Fibroblast of villous mesenchyme (primary cell): ENCODE data around the gene TLL2. TPM values are rescaled to one million over a fixed set of nuclear protein-coding genes. Genes with fewer than 3 reads are reported as not detected.

Experiments
- DNase-seq: peaks from one replicate; pipeline ENCODE4 v3.0.0-alpha.2; 2010; ENCODE audit warnings: low read depth
- H3K4me3 ChIP-seq: 2 replicates; pipeline ENCODE4 v1.5.1; 2011; ENCODE audit warnings: low read depth, mild to moderate bottlenecking, low read length
- total RNA-seq: library from RNA; depleted of rRNA; stranded (reverse); fragments of >200 nt; gene quantifications from 2 replicates; pipeline ENCODE4 v1.2.3, GENCODE V29; 2012
- TF ChIP-seq, protein P1 (sequence below): IDR thresholded peaks from 2 replicates; pipeline ENCODE4 v1.5.1; 2012; ENCODE audit warnings: low read depth, mild to moderate bottlenecking, low read length; ENCODE audit not compliant: insufficient read depth

The TLL2 gene
- total RNA-seq, 1 donor: under 0.01 TPM

DNA sequence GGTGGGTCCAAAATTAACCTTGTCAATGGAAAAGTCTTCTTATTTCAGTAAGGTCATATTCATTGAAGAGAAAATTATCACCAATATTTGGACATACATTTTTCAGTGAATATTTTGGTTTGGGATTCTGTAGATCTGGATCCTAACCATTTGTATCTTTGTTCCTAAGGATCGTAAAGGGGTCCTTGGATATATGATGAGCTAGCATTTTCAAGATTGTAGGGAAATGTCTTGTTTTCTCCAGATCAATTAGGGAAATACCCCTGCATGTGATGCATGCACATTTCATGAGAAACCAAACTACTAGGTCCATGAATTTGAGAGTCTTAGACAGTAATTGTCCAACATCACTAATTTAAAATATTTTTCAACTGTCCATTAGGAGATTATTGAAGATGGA is 191.5 kb downstream of the TLL2 start:
- H3K4me3 ChIP-seq: no peak overlapping the region
- TF ChIP-seq, protein P1, sequence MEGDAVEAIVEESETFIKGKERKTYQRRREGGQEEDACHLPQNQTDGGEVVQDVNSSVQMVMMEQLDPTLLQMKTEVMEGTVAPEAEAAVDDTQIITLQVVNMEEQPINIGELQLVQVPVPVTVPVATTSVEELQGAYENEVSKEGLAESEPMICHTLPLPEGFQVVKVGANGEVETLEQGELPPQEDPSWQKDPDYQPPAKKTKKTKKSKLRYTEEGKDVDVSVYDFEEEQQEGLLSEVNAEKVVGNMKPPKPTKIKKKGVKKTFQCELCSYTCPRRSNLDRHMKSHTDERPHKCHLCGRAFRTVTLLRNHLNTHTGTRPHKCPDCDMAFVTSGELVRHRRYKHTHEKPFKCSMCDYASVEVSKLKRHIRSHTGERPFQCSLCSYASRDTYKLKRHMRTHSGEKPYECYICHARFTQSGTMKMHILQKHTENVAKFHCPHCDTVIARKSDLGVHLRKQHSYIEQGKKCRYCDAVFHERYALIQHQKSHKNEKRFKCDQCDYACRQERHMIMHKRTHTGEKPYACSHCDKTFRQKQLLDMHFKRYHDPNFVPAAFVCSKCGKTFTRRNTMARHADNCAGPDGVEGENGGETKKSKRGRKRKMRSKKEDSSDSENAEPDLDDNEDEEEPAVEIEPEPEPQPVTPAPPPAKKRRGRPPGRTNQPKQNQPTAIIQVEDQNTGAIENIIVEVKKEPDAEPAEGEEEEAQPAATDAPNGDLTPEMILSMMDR: no peak

DNA sequence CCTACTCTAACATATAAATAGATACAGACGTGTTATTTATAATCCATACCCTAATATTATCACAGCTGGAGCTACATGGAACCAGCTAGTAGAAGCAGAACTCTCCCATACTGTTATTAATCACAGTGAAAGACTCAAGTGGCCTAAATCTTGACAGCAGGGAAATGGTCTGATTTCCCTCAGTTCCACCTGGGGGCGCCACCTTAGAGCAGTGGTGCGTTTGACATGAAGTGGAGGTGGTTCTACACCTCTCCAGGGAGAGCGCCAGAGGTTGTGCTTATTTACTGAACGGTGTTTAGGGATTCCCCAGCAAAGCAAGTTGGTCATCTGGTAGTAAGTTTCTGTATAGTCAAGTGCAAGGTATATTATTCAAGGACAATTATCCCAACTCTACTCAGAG is 191.9 kb downstream of the TLL2 start:
- no peak overlapping the region for H3K4me3 ChIP-seq
- no peak for DNase-seq
- TF ChIP-seq, protein P1: no peak

More for the DNA sequence above, 191.5 kb downstream of the TLL2 start:
- no peak for DNase-seq

DNA sequence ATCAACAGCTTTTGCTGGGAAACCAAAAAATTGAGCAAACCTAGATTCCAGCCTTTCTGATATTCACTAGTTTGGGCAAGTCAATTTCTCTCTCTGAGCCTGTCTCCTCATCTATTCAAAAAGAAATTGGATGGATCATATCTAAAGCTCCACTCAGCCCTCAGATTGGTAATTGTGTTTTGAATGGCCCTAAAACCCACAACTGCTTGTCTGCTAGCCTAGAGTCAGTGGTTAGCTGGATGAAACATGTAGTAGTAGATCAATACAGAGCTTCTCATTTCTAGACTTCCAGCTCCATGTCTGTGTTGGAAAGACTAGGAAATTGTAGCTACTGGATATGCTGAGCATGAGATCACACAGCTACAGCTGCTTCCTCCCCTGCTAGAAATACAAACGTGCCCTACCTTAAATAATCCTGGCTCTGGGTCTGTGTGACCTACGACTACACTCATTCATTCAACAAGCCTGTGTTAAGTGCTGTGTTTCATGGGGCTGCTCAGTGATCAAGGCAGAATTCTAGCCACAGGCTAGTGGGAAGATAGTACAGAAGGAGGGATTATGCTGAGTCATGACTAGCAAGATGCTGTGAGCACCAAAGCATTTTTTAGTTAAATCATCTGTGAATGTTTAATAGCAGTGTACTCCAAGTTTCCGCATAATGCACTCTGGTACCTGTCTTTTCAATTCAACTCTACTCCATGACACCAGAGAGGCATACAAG is 193.8 kb downstream of the TLL2 start:
- no peak overlapping the region for H3K4me3 ChIP-seq
- TF ChIP-seq, protein P1: no peak
- peak; percentile 5 for DNase-seq

DNA sequence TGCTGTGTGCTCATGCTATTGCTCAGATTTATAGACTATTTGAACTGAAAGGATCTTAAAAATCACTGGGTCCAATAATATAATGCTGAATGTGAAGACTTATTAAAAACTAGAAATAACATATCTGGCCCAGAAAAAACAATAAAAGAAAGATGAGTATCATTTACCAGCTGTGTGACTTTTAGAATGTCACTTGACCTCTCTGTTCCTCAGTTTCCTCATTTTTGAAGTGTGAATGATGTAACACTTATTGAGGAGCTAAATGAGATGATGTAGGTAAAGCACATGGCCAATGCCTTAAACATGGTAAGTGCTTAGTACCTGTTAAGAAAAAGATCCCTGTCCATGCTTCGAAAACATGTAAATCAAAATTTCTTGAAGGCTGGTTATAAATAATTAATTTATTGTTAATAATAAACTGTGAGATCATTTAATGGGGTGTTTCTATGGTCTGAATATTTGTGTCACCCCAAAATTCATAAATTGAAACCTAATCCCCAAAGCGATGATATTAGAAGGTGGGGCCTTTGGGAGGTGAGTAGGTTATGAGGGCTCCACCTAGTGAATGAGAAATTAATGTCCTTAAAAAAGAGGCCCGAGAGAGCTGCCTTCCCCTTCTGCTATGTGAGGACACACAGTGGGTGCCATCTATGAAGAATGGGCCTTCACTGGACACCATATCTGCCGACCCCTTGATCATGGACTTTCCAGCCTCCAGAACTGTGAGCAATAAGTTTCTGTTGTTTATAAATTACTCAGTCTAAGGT is 196.5 kb downstream of the TLL2 start:
- TF ChIP-seq, protein P1: no peak
- no peak for DNase-seq
- H3K4me3 ChIP-seq: no peak overlapping the region

Other genes starting within 250 kb of the TLL2 start
- gene BLNK, start 242.4 kb downstream of the TLL2 start, total RNA-seq: not detected in 2 replicates
- not detected in 2 replicates for gene DNTT, start 209.5 kb downstream of the TLL2 start, total RNA-seq
- not detected in 2 replicates for gene OPALIN, start 154.9 kb downstream of the TLL2 start, total RNA-seq
- gene TM9SF3, start 73.1 kb upstream of the TLL2 start, total RNA-seq: 92.1 and 147 TPM in 2 replicates
- under 0.01 TPM in 1 of 2 replicates, not detected in the other for gene PIK3AP1, start 206.6 kb upstream of the TLL2 start, total RNA-seq